ENCODE measurements around the gene MT1A.

DNA sequence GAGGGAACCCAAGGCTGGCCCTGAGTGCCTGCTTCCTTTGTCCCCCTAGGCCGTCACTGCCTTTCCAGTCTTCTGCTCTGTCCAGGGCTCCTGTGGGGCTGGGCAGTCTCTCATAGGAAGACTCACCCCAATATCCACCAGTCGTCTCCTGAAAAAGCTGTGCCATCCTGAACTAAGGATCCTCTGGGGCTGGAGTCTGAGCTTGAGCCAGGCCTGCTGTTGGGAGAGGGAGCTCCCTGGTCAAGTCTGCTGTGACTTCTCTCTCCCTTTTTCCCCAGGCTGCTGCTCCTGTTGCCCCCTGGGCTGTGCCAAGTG is 32.1 kb downstream of the MT1A start:
- TF ChIP-seq CTCF (conservative IDR thresholded peaks at IDR 0.05; ENCODE audit: low read depth, low read length) (no peak), EZH2 (IDR thresholded peaks at IDR 0.05; ENCODE audit: borderline replicate concordance, low read depth, low read length, poor library complexity, severe bottlenecking) (no peak)
